Ishikawa (cell line): ENCODE results near the gene CEACAM6.

Experiments used
- CEBPB ChIP-seq: IDR thresholded peaks from 2 replicates; pipeline ENCODE4 v1.6.1; 2012
- CREB1 ChIP-seq: IDR thresholded peaks from 2 replicates; pipeline ENCODE4 v1.6.1; 2012; ENCODE audit warnings: low read depth
- EGR1 ChIP-seq: IDR thresholded peaks from 2 replicates; pipeline ENCODE4 v1.6.1; 2012
- EP300 ChIP-seq: IDR thresholded peaks from 2 replicates; pipeline ENCODE4 v1.6.1; 2012; ENCODE audit warnings: borderline replicate concordance
- FOXM1 ChIP-seq: IDR thresholded peaks from 2 replicates; pipeline ENCODE4 v1.6.1; 2012; ENCODE audit warnings: low read depth, borderline replicate concordance
- MAX ChIP-seq: IDR thresholded peaks from 2 replicates; pipeline ENCODE4 v1.6.1; 2012
- RAD21 ChIP-seq: IDR thresholded peaks from 2 replicates; pipeline ENCODE4 v1.6.1; 2012; ENCODE audit warnings: low read depth
- REST ChIP-seq: IDR thresholded peaks from 2 replicates; pipeline ENCODE4 v1.6.1; 2012; ENCODE audit warnings: low read depth, mild to moderate bottlenecking
- TAF1 ChIP-seq: IDR thresholded peaks from 2 replicates; pipeline ENCODE4 v1.6.1; 2012; ENCODE audit warnings: low read depth, mild to moderate bottlenecking
- TCF12 ChIP-seq: IDR thresholded peaks from 2 replicates; pipeline ENCODE4 v1.6.1; 2012; ENCODE audit warnings: low read depth
- TEAD4 ChIP-seq: IDR thresholded peaks from 2 replicates; pipeline ENCODE4 v1.6.1; 2012
- YY1 ChIP-seq: IDR thresholded peaks from 2 replicates; pipeline ENCODE4 v1.6.1; 2012; ENCODE audit warnings: low read depth
- ZBTB7A ChIP-seq: IDR thresholded peaks from 2 replicates; pipeline ENCODE4 v1.6.1; 2012; ENCODE audit warnings: low read depth

- TF ChIP-seq EP300 (no peak), RAD21 (no peak), TEAD4 (no peak), CREB1 (no peak), REST (no peak), MAX (no peak), YY1 (no peak), CEBPB (no peak), EGR1 (no peak), TAF1 (no peak), TCF12 (no peak), ZBTB7A (no peak), FOXM1 (no peak)
Observed at GRCh38 chr19:41734585-41734984, 20.7 kb upstream of the CEACAM6 start.
